ENCODE results near the gene BPIFB3. TPM values are rescaled to one million over a fixed set of nuclear protein-coding genes. Genes with fewer than 3 reads are reported as not detected.

The BPIFB3 gene
- total RNA-seq, 1 donor from 2014 or later, result not detected

DNA sequence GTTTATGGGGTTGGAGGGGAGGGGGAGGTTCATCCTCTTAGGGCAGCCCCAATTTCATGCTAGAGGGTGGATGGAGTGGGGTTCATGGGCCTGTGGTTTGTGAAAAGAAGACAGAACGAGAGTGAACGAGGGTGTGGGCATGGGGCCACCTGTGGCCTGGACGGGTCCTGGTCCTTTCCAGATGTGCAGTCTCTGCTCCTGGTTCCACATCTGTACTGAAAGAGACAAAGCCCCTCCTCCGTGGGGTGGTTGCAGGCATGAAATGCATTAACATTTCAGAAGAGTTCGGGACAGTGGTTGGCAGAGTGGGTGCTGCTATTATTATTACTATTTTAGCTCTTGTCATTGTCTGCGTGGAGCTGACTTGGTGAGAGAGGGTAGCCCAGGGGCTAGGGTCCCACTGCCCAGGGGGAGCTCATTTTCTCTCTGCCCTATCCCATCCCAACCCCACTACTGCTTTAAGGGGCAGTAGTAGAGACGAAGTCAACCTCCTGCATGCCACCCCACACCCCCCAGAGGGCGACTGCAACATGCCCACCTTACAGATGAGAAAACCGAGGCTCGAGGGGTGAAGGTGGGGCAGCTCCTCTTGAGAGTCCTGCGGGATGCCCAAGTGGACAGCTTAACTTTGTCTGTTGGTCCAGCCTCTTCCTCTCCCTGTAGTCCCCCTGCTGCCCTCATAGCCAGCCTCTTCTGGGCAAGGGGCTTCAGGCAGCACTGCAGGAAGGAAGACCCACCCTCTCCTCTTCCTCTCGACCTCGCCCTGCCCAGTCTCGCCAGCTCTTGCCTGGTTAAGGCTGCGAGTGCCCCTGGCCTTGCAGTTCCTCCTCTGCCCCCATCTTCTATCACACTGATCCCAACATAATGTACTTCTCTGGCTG, 37.8 kb upstream of the BPIFB3 start:
- no peak for DNase-seq

DNA sequence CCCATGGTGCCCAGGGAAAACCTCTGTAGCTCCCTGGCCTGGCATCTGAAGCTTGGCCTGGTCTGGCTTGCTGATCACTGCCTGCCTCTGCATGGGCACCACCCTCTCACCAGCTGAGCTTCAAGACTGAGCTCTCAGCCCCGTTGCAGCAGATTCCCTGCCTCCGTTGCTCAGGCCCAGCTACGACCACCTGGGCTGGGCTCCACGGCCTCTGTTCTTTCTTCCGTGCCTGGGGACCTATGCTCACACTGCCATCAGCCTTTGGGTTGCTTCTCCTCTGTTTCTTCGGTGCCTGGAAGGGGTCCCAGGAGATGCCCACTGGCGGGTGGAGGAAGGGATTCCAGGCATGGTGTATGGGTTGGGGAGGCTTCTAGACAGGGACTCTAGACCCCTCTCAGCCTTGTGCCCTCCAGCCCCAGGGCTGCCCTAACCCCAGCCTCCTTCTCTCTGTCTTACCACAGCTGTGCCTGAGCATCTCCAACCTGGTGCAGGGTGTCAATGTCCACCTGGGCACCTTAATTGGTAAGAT, 37.1 kb upstream of the BPIFB3 start:
- DNase-seq, result no peak

DNA sequence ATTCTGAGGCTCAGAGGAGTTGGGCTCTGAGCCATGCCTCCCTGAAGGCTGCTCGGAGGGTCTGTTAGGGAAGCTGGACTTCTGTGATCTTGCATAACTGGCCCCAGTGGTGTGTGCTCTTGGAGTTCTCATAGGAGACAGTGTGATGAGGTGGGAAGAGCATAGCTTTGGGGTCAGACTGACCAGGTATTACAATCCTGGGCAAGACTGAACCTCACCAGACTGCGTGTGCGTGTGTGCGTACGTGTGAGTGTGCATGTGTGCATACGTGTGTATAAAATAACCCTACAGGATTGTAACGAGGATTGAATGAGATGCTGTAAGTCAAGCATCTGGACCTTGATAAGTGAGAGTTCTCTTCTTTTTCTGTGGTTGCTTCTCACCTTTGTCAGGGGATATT, 36.2 kb upstream of the BPIFB3 start:
- DNase-seq, result no peak

DNA sequence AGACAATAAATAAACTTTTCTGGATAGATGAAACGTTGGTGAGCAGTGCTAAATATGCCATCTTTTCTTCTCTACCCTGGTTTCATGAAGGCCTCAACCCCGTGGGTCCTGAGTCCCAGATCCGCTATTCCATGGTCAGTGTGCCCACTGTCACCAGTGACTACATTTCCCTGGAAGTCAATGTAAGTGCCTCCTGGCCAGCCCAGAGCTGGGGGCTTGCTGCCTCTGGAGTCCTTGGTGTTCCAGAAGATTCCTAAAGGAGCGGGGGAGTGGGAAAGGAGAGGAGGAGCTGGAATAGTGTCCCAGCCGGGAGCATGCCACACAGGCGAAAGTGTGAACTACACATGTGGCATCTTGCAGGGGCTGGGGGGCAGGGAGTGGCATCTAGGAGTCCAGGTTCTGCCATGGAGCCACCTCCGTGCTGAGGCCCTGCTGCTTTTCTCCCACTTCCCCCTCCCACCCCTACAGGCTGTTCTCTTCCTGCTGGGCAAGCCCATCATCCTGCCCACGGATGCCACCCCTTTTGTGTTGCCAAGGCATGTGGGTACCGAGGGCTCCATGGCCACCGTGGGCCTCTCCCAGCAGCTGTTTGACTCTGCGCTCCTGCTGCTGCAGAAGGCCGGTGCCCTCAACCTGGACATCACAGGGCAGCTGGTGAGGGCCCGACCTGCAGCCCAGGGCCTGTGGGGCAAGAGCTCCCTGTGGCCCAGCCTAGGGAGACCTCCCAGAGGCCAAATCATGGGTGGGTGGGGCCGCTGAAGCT, 35.4 kb upstream of the BPIFB3 start:
- DNase-seq, result no peak

DNA sequence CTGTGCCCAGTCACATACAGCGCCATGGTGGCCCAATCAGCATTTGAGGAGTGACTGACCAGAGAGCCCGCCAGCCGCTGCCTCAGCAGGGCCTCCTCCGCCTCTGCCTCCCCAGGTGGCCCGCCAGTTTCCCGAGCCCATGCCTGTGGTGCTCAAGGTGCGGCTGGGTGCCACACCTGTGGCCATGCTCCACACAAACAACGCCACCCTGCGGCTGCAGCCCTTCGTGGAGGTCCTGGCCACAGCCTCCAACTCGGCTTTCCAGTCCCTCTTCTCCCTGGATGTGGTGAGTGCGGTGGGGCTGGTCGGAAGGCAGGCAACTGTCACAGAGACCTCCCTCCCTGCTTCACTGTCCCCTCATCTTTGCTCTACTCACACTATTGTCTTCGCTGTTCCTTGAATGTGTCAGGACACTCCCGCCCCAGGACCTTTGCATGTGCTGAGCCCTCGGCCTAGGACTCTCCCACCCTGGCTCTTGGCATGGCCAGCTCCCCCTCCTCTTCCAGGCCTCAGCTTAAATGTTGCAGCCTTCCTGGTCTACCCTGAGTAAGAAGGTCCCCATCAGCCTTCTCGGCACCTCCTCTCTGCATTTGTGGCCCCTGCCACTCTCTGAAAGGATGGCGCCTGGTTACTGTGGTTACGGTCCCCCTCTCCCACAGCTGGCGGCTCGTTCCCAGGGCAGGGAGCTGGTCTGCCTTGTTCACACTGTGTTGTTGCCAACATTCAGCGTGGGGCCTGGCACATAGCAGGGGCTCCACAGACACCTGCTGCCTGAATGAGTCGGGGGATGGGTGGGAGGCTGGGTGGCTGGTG, 34.0 kb upstream of the BPIFB3 start:
- DNase-seq, result no peak

DNA sequence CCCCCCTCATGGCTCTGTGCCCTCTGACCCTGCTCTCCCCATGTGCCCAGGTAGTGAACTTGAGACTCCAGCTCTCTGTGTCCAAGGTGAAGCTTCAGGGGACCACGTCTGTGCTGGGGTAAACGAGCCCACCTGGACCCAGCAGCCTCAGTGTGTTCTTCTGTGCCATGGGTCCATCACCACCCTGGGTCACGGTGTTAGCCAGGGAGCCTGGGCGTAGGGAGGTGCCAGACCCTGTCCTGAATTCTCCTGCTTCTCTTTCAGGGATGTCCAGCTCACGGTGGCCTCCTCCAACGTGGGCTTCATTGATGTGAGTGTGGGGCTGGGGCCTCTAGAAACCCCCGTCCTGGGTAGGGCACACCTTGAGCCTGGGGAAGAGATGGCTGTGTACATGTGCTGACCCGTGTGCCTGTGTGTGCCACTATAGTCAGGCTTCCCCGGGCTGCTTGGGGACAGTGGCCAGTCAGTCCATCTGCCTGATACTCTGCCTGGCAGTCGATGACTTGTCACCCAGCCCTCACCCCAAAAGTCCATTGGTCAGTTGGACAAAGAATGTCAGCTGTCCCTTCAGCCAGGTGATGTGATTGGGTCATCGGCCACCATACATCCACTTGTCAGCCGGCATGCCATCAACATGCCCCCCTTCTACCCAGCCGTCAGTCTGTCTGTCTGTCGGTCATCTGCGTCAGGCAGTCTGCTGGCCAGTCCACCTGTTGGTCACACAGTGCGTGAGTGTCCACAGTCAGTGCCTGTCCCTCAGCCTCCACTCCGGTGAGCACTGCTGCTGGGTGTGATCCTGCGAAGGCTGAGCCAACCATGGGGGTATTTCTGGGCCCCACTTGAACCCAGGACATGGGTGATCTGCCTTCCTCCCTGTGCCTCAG, 33.2 kb upstream of the BPIFB3 start:
- no peak for DNase-seq

DNA sequence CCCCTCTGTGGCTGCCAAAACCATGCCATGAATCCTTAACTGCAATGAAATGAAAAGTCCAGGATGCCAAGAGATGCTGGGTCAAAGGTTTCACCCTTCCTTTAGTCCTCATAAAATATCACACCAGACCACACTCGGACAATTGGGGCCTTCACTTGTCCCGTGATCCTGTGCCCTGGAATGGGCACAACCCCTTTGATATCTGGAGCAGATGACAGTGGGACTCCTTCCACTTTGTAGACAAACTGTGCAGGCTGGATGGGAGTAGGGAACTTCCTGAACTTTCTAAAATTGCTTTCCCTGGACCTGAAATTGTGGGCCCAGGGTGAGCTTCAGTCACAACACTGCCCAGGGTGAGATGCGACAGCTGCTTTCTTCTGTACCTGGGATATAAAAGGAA, 31.8 kb upstream of the BPIFB3 start:
- no peak for DNase-seq

DNA sequence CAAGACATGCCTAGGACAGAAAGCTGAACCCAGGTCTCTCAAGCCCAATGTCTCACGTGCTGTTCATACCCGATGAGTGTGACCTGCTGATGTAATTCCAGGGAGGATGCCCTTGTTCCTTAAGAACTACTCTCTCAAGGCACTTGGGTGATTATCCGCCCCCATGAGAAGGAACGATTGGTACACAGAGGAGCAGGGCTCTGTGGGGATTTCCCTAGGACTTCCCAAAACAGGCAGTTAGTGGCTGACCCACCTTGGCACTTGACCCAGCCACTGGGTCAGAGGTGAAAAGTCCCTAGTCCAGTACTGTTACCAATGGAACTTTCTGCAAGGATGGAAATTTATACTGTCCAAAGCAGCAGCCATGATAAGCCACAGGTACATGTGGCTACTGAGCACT, 31.4 kb upstream of the BPIFB3 start:
- DNase-seq, result no peak

DNA sequence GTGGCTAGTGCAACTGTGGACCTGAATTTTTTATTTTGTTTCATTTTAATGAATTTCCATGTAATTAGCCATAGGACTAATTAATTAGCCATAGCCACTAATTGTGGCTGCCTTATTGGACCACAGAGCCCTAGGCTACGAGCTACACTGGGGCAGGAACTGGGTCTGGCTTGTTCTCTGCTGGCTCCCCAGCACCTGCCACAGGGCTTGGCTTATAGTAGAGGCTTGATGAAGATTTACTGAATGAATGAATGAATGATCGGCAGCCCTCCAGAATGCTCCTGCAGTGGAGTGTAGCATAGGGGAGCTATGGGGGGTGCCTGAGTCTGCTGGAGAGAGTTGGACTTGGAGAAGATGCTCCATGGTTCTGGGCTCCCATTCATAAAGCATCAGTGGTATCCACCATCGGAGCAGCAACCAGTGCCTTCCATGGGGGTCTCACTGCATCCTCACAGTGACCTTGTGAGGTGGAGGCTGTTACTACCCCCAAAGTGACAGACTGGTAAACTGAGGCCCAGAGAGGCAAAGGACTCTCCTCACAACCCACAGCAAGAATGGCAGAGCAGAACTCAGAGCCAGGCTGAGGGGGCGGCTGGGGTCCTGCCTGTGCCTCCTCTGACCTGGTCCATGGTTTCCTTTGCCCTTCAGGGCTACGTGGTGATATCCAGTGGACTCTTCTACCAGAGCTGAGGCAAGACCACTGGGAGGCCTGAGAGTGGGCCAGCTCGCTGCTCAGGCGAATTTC, 30.8 kb upstream of the BPIFB3 start:
- DNase-seq, result no peak

DNA sequence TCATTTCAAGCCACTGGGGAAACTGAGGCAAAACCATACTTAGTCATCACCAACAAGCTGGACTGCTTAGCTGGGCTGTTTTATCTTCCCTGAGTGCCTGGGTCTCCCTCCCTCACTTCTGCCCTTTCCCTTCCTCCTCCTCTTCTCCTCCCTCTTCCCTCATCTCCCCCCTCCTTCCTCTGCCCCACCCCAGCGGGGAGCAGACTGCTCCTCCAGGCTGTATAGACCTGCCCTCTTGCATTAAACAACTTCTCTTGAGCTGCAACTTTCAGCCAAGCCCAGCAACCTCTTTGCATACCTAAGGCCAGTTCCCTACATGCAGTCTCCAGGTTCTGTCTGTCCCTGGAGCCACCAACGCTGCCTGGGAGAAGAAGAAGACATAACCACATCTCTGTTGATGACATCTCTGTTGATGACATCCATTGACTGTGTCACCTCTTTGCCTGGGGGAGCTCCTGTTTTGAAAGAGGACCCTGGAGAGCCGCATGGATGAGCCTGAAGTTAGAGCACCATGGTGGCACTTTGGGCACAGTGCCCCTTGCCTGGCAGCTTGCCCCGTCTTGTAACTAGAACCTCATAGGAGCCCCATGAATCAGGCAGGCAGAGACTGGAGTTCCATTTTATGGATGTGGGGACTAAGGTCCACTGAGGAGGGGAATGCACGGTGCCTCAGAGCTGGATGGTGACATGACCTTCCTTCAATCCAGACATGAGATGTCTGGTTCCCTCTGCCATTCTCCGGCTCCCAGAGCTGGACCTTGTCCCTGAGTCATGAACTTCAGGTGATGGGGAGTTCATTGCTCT, 30.1 kb upstream of the BPIFB3 start:
- no peak for DNase-seq

DNA sequence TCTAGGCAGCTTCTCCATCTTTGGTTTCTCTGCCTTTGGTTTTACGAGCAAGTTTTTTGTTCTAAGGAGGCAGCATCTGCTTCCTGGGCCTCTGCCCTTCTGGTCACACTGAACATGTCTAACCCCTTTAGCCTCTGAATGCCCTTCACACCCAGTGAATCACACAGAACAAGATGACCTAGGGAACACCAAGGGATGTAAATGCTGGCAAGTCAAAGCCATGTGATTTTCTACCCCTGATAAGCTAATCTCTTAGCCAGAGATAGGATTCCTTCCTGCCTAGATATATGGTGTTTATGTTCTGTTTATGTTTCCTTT, 29.5 kb upstream of the BPIFB3 start:
- DNase-seq, result no peak

DNA sequence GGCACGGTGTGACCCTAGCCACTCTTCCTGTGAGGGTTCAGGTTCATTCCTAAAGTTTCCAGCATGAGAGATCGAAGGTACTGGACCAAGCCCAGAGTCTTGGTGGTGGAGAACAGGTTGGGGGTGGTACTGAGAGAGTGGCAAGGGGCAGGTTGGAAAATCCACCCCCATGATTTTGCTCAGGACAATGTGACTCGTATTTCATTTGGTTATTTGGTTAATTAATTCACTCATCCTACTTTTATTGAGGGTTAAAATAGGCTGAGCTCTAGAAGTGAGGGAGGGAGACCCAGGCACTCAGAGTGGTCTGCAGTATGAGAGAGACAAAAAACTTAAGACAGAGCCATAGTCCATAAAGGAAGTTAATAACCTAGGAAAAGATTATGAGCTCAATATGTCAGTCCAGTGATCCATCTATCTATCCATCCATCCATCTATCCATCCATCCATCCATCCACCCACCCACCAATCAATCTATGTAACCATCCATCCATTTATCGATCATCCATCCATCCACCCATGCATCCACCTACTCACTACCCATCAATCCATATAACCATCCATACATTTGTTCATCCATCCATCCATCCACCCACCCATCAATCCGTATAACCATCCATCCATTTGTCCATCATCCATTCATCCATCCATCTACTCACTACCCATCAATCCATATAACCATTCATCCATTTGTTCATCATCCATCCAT, 28.9 kb upstream of the BPIFB3 start:
- DNase-seq, result no peak

DNA sequence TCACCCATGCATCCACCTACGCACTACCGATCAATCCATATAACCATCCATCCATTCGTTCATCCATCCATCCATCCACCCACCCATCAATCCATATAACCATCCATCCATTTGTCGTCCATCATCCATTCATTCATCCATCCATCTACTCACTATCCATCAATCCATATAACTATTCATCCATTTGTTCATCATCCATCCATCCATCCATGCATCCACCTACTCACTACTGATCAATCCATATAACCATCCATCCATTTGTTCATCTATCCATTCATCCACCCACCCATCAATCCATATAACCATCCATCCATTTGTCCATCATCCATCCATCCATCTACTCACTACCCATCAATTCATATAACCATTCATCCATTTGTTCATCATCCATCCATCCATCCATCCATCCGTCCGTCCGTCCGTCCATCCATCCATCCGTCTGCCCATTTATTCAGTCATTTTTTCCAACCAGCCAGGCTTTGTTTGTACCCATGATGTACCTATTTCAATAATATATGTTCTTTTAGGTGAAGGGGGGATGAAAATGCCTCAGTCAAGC, 28.3 kb upstream of the BPIFB3 start:
- no peak for DNase-seq

DNA sequence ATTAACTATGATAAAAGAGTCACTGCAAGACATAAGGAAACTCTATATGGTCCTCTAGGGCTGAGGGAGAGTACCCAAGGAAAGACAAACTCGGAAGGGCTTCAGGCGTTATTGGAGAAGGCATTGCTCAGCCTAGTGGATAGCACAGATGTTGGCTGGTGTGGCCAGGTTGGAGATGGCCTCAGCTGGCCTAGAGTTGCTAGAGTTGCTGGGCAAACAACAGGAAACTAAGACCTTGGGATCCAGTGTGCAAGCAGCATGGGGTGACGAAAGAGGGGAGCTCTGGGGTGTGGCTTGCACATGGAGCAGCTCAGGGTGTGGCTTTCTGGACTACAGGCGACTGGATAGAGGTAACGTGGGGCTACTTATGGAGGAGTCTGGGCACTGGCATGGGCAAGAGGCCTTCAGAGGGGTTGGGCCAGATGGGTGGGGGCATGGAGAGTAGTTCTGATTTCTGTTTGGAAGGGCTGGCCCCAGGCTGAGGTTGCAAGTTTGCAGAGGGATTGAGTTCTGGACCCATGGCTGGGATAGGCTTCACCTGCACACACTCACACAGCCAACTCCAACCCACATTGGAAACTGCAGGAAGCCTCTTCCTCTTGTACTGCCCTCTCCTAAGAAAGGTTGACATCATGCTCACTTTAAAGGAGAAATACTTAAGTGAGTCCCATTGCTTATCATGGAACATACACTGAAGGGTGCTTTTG, 27.5 kb upstream of the BPIFB3 start:
- no peak for DNase-seq

DNA sequence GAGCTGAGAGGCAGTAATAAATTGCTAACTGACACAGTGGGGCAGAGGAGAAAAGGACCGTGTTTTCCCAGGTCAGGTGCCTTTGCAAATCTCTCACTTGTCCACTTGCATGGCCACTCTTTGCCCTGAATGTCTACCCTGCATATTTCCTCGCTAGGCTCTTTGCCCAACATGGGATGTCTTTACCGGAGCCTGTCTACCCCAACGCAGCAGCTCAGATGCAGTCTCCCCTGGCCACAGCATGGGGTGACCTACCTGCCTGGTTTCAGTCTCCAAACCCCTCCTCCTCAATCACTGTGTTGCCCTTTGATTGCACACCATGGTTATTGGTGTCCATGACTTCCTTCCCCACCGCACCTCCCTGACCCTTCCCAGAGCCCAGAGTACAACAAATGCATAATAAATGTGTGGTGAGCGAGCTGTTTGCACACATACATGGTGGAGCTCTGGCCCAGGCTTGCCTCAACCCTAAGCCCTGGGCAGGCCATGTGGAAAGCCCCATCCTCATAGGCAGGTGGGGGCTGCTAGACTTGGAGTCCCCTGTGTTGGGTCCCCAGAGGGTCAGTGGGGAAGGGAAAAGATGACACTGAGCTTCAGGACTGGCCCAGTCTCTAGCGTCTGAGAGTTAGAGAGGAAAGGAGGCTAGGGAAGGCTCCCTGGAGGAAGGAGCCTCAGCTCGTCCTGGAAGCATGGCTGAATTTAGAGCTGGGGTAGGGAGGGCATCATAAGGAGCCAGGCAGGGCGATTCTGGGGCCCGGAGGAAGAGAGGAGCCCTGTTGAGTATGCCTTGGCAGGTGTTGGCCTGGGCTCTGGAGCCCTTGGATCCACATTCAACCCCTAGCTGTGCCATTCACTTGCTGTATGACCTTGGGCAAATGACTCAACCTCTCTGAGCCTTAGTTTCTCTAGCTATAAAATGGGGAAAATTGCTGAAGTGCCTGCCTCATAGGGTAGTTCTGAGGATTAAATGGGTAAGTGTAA, 26.6 kb upstream of the BPIFB3 start:
- DNase-seq, result no peak

DNA sequence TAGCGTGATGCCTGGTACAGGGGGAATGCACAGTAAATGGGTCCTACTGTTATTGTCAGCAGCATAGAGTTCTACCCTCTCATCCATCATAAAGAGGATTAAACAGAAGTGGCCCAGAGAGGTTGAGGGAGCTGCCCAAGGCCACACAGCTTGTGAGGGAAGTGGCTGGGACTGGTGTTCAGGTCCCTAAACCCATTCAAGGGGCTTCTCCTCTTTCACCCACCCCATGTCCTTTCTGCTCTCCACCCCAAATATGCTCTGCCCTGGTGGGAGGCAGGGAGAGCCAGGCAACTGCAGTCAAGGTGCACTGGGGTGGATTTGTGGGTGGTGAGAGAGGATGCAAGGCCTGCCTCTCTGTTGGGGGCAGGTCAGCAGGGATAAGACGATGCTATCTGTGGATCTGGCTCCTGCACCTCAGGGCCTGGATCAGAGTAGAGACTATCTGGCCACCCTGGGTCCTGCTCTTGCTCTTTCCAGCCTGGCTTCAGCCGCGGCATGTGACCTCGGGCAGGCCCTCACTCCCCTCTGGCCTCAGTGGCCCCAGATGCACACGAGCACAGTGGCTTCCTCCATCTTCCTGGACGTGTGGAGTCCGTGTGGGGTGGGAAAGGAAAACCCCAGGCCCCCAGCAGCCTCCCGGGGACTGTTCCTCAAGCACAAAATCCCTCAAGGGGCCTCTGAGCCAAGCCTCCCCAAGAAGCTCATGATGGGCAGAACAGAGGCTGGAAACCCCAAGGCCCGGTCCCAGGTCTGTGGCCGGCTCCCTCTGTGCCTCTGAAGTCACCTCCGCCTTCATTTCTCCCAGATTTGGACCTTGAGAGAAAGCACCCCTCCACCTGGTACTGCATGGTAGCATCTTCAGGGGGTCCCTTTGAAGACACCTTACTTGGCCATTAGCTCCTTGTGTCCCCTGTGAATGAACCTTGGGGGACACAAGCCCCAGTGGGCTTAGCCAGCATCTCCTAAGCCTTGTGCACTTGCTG, 25.6 kb upstream of the BPIFB3 start:
- DNase-seq, result no peak

All from skin of body (tissue), 2 donors.